A673 (cell line): ENCODE data around the gene CEACAM19. TPM values are rescaled to one million over a fixed set of nuclear protein-coding genes. Genes with fewer than 3 reads are reported as not detected.

Source experiments
- BruUV-seq: library from RNA; stranded (reverse); fragments of 400-500 nt; replicated peaks from 2 replicates; lab custom pipeline; 2021; lab: Mats Ljungman, UMichigan
- CTCF ChIA-PET: fragments of 300-600 bp; sonication (Branson Sonifier 250); formaldehyde crosslinking; loops from one replicate; lab custom pipeline; 2022; ENCODE audit warnings: antibody characterized with exemption; lab: Charles Lee
- POLR2A ChIA-PET: fragments of 300-600 bp; sonication (Branson Sonifier 250); formaldehyde crosslinking; loops from one replicate; lab custom pipeline; 2022; ENCODE audit warnings: antibody characterized with exemption; ENCODE audit not compliant: low non-redundant PET; lab: Charles Lee
- DNase-seq: peaks from one replicate; pipeline ENCODE4 v3.0.0-alpha.2; 2015; ENCODE audit warnings: low spot score
- H3K27ac ChIP-seq: fragments of 200-600 bp; sonication (generic); 2 replicates; pipeline ENCODE4 v1.5.1; 2016; ENCODE audit warnings: mixed run types, low read depth, mild to moderate bottlenecking, mixed read lengths, antibody characterized with exemption, low read length; ENCODE audit not compliant: poor library complexity, severe bottlenecking
- H3K27me3 ChIP-seq: fragments of 200-600 bp; sonication (generic); replicated peaks from 2 replicates; pipeline ENCODE4 v1.6.1; 2017; ENCODE audit warnings: mixed run types, low read depth, mild to moderate bottlenecking, mixed read lengths, antibody characterized with exemption, low read length; ENCODE audit not compliant: insufficient read depth, poor library complexity
- H3K36me3 ChIP-seq: fragments of 200-600 bp; sonication (generic); 2 replicates; pipeline ENCODE4 v1.6.1; 2016; ENCODE audit warnings: mixed run types, mild to moderate bottlenecking, mixed read lengths, antibody characterized with exemption, low read length; ENCODE audit not compliant: insufficient read depth, poor library complexity, severe bottlenecking
- H3K4me1 ChIP-seq: fragments of 200-600 bp; sonication (generic); 2 replicates; pipeline ENCODE4 v1.6.1; 2017; ENCODE audit warnings: mixed run types, mild to moderate bottlenecking, mixed read lengths, antibody characterized with exemption, low read length; ENCODE audit not compliant: insufficient read depth, poor library complexity, severe bottlenecking
- H3K4me3 ChIP-seq: fragments of 200-600 bp; sonication (generic); 2 replicates; pipeline ENCODE4 v1.5.1; 2016; ENCODE audit warnings: low read depth, mixed run types, mild to moderate bottlenecking, mixed read lengths, low read length; ENCODE audit not compliant: poor library complexity, severe bottlenecking
- H3K9me3 ChIP-seq: fragments of 200-600 bp; sonication (generic); 2 replicates; pipeline ENCODE4 v1.6.1; 2016; ENCODE audit warnings: mixed run types, low read depth, mild to moderate bottlenecking, mixed read lengths, antibody characterized with exemption, low read length; ENCODE audit not compliant: poor library complexity, severe bottlenecking
- CTCF ChIP-seq: fragments of 300-800, 200-600 bp; sonication (generic); conservative IDR thresholded peaks from 2 replicates; pipeline ENCODE4 v1.5.1; 2017; ENCODE audit warnings: low read depth, mild to moderate bottlenecking, antibody characterized with exemption, low read length, moderate library complexity, mixed read lengths
- EZH2 ChIP-seq: fragments of 200-600 bp; sonication (generic); IDR thresholded peaks from 2 replicates; pipeline ENCODE4 v1.6.1; 2017; ENCODE audit warnings: borderline replicate concordance, low read depth, mild to moderate bottlenecking, mixed read lengths, antibody characterized with exemption, low read length; ENCODE audit not compliant: poor library complexity, severe bottlenecking
- intact Hi-C: fragments of 100-400 bp; cut with micrococcal nuclease; formaldehyde crosslinking; loops from one replicate; pipeline ENCODE4 v1.10.0; 2022; ENCODE audit not compliant: unreplicated experiment
- total RNA-seq: library from RNA; stranded (reverse); gene quantifications from 2 replicates; pipeline ENCODE4 v1.2.3, GENCODE V29; 2021

CEACAM19 gene
- total RNA-seq, 1 experiment from 2014 or later, result 2.5 TPM

- BruUV-seq, result TSS peak; percentile 56
- ChIA-PET POLR2A (interaction anchor here (0.6 kb wide), 1 partner anchor 385 kb away, joined by 4 read pairs; no protein-coding TSS in a partner anchor), CTCF (interaction anchor here (0.6 to 1.5 kb wide), 3 partner anchors 13 to 116 kb away, joined by 4 to 9 read pairs (median 8); no protein-coding TSS in a partner anchor)
- Histone ChIP-seq H3K4me3 (peak within 1 kb of the TSS; percentile 97), H3K36me3 (no peaks in the 10 kb centered on the region), H3K4me1 (no peaks in the 10 kb centered on the region), H3K9me3 (no peaks in the 10 kb centered on the region), H3K27me3 (no peaks in the 10 kb centered on the region), H3K27ac (peak within 1 kb of the TSS; percentile 78)
- TF ChIP-seq CTCF (no peak), EZH2 (no peak)
- intact Hi-C loops, result no loop called here
- DNase-seq, result peak; percentile 76
These were observed 27.5 kb upstream of the CEACAM19 start, which contains the start of gene PVR for GRCh38 chr19:44643605-44644401. TSS of gene PVR (plus strand) at chr19:44643910. CDS start at chr19:44644097, 187 bp downstream.

- H3K9me3 ChIP-seq, result no peaks in the 10 kb centered on the region
- H3K36me3 ChIP-seq, result peaks cover 2% of the 10 kb centered on the region
- H3K4me3 ChIP-seq, result peak overlapping the region; percentile 97
- DNase-seq, result peak; percentile 47
- no TSS peak for BruUV-seq
- no peaks in the 10 kb centered on the region for H3K27me3 ChIP-seq
- no peaks in the 10 kb centered on the region for H3K4me1 ChIP-seq
- ChIA-PET POLR2A (no interaction called here), CTCF (interaction anchor here (0.6 to 1.5 kb wide), 2 partner anchors 13 to 116 kb away, joined by 8 to 9 read pairs; no protein-coding TSS in a partner anchor)
- peak overlapping the region; percentile 78 for H3K27ac ChIP-seq
- TF ChIP-seq CTCF (no peak), EZH2 (no peak)
- intact Hi-C loops, result no loop called here
These were observed 26.8 kb upstream of the CEACAM19 start for GRCh38 chr19:44644402-44645016.

GRCh38 chr19:44645407-44646048, 25.8 kb upstream of the CEACAM19 start:
- intact Hi-C loops, result no loop called here
- H3K27me3 ChIP-seq, result no peaks in the 10 kb centered on the region
- CTCF ChIA-PET, result no interaction called here
- no peak for DNase-seq
- no peaks in the 10 kb centered on the region for H3K4me1 ChIP-seq
- BruUV-seq, result no TSS peak
- TF ChIP-seq EZH2 (no peak), CTCF (no peak)
- H3K27ac ChIP-seq, result no peak overlapping the region
- no peaks in the 10 kb centered on the region for H3K9me3 ChIP-seq
- POLR2A ChIA-PET, result no interaction called here
- H3K4me3 ChIP-seq, result no peak overlapping the region
- peaks cover 11% of the 10 kb centered on the region for H3K36me3 ChIP-seq
